ENCODE data around the gene ANKRD11. TPM values are rescaled to one million over a fixed set of nuclear protein-coding genes. Genes with fewer than 3 reads are reported as not detected.
A peak's percentile ranks its signal among the peaks of the same experiment; 100 is the strongest.

The ANKRD11 gene
- polyA plus RNA-seq, 1 donor (not counting 4 experiments of a cell fraction or from before 2014, with no cell fraction given), result 30.1 TPM

DNA sequence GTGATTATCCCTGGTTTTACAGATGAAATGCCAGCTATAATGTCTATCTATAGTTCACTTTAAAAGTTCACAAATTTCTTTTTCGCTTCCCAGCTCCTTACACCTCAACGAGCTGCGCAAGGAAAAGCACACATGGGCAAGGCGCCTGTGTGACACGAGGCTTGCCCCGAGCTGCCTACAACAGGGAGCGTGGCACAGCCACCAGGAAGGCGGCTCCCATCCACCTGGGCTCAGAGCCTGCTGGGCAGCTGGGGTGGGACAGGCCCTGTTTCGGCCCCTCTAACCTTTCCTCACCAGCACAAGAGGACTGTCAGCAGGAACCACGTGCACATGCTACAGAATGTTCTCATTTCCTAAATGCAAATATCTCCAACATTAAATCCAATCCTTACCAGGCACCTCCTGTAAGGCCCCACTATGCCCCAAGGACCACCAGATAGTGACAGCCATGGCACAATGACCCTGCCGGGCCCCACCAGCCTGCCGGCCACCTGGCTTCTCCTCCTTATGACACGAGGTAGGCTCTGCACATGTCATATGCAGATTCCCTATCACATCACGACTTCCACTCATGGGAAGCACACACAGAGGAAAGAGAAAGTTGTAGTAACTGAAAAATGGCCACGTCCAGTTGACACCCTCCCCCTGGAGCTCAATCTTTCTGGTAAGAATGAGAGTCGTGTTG lies 180.8 kb downstream of the ANKRD11 start:
- Histone ChIP-seq H3K4me3 (ENCODE audit: control insufficient read depth in 2 of 3, extremely low read depth in 1 of 3, insufficient read depth in 2 of 3, low read depth in 1 of 3, low read length in 3 of 3) (no peak overlapping the region), H3K36me3 (ENCODE audit: control insufficient read depth in 2 of 2, extremely low read depth in 1 of 2, insufficient read depth in 2 of 2, low read length in 2 of 2) (peaks cover 22 to 39% of the 10 kb centered on the region in 2 experiments), H3K9me1 (ENCODE audit: control insufficient read depth, extremely low read depth, insufficient read depth, low read length) (peaks cover 2% of the 10 kb centered on the region), H3K27ac (ENCODE audit: control insufficient read depth, insufficient read depth, low read length) (no peak overlapping the region), H2AFZ (ENCODE audit: control insufficient read depth, low read length) (no peak overlapping the region), H3K9me3 (ENCODE audit: control insufficient read depth, low read depth, low read length) (no peaks in the 10 kb centered on the region), H4K20me1 (ENCODE audit: control insufficient read depth, extremely low read depth, insufficient read depth, low read length) (peaks cover 19% of the 10 kb centered on the region), H3K79me2 (ENCODE audit: control insufficient read depth, insufficient read depth, low read length) (peaks cover 89% of the 10 kb centered on the region), H3K4me2 (ENCODE audit: control insufficient read depth, extremely low read depth, insufficient read depth, low read depth, low read length) (no peak overlapping the region), H3K9ac (ENCODE audit: control insufficient read depth, extremely low read depth, insufficient read depth, low read length) (no peak overlapping the region), H3K27me3 (ENCODE audit: control insufficient read depth, extremely low read depth, insufficient read depth, low read length) (no peaks in the 10 kb centered on the region), H3K4me1 (ENCODE audit: control insufficient read depth, extremely low read depth, insufficient read depth, low read length) (peaks cover 14% of the 10 kb centered on the region)
- no peak for TF ChIP-seq EZH2 (IDR thresholded peaks at IDR 0.05; ENCODE audit: low read length)
- TF ChIP-seq, protein P1, sequence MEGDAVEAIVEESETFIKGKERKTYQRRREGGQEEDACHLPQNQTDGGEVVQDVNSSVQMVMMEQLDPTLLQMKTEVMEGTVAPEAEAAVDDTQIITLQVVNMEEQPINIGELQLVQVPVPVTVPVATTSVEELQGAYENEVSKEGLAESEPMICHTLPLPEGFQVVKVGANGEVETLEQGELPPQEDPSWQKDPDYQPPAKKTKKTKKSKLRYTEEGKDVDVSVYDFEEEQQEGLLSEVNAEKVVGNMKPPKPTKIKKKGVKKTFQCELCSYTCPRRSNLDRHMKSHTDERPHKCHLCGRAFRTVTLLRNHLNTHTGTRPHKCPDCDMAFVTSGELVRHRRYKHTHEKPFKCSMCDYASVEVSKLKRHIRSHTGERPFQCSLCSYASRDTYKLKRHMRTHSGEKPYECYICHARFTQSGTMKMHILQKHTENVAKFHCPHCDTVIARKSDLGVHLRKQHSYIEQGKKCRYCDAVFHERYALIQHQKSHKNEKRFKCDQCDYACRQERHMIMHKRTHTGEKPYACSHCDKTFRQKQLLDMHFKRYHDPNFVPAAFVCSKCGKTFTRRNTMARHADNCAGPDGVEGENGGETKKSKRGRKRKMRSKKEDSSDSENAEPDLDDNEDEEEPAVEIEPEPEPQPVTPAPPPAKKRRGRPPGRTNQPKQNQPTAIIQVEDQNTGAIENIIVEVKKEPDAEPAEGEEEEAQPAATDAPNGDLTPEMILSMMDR (optimal IDR thresholded peaks at IDR 0.05 in 1 of 3, IDR thresholded peaks at IDR 0.05 in 1 of 3, conservative IDR thresholded peaks at IDR 0.05 in 1 of 3; ENCODE audit: extremely low read depth in 1 of 3, insufficient read depth in 2 of 3, low read length in 3 of 3), result no peak
- dilution Hi-C loops (cut with MboI; ENCODE audit: extremely low pct_ligation_motif_present, low sequenced_read_pairs), result no loop called here
- DNase-seq (ENCODE audit: low read depth, low spot score) (no peak), FAIRE-seq (no peak)

DNA sequence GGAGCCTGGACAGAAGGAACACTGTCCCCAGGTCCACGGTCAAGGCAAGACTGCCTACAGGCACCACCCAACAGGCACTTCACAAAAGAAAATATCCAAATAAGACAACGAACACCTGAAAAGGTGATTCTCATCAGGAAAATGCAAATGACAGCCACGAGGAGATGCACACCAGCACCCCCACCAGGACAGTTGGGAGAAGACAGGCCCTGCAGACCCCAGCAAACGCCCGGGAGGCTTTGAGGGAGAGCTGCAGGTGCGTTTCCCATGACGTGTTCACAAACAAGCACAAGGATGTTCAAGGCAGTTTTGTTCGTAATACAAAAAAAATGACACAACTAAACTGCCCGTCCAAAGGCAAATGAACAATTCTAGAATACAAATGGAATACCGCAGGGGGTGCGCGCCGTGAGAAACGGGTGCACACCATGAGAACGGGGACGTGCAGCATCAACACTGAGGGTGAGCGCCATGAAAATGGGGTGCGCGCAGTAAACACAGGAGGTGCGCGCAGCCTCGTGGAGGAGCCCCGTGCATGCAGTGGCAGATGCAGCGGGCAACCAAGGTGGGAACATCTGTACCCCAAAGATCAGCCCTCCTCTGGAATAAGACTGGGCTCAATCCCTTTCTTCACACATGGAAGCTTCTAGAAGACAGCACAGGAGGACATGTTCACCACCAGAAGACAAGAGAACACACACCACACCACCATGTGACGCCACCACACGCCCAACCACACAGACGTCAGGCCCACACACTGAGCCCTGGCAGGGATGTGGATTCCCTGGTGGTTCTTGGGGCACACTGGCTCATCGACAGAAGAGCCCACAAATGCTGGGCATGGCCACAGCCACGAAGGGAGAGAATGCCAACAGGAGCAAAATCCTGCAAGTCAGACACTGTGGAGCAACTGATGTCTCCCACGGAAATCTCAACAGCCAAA lies 181.7 kb downstream of the ANKRD11 start:
- no peak for FAIRE-seq
- Histone ChIP-seq H3K4me1 (ENCODE audit: control insufficient read depth, extremely low read depth, insufficient read depth, low read length) (peaks cover 5% of the 10 kb centered on the region), H3K27me3 (ENCODE audit: control insufficient read depth, extremely low read depth, insufficient read depth, low read length) (no peaks in the 10 kb centered on the region), H3K4me2 (ENCODE audit: control insufficient read depth, extremely low read depth, insufficient read depth, low read depth, low read length) (no peak overlapping the region), H4K20me1 (ENCODE audit: control insufficient read depth, extremely low read depth, insufficient read depth, low read length) (peaks cover 19% of the 10 kb centered on the region), H3K9me3 (ENCODE audit: control insufficient read depth, low read depth, low read length) (no peaks in the 10 kb centered on the region), H3K36me3 (ENCODE audit: control insufficient read depth in 2 of 2, extremely low read depth in 1 of 2, insufficient read depth in 2 of 2, low read length in 2 of 2) (peaks cover 30 to 44% of the 10 kb centered on the region in 2 experiments), H3K79me2 (ENCODE audit: control insufficient read depth, insufficient read depth, low read length) (peaks cover 89% of the 10 kb centered on the region), H3K4me3 (ENCODE audit: control insufficient read depth in 2 of 3, extremely low read depth in 1 of 3, insufficient read depth in 2 of 3, low read depth in 1 of 3, low read length in 3 of 3) (no peak overlapping the region), H3K9ac (ENCODE audit: control insufficient read depth, extremely low read depth, insufficient read depth, low read length) (no peak overlapping the region), H3K9me1 (ENCODE audit: control insufficient read depth, extremely low read depth, insufficient read depth, low read length) (peaks cover 2% of the 10 kb centered on the region), H3K27ac (ENCODE audit: control insufficient read depth, insufficient read depth, low read length) (no peak overlapping the region), H2AFZ (ENCODE audit: control insufficient read depth, low read length) (no peak overlapping the region)
- dilution Hi-C loops (cut with MboI; ENCODE audit: extremely low pct_ligation_motif_present, low sequenced_read_pairs), result no loop called here
- DNase-seq (ENCODE audit: low read depth, low spot score), result no peak
- no peak for TF ChIP-seq EZH2 (IDR thresholded peaks at IDR 0.05; ENCODE audit: low read length)
- TF ChIP-seq, protein P1 (optimal IDR thresholded peaks at IDR 0.05 in 1 of 3, IDR thresholded peaks at IDR 0.05 in 1 of 3, conservative IDR thresholded peaks at IDR 0.05 in 1 of 3; ENCODE audit: extremely low read depth in 1 of 3, insufficient read depth in 2 of 3, low read length in 3 of 3), result peak; percentile 47 to 55 (median 48)
